Nucleus accumbens (tissue), 56 donors: Measurements from ENCODE around the gene CCR9.
A peak's percentile ranks its signal among the peaks of the same experiment; 100 is the strongest.

Source experiments
- DNase-seq, 56 donors: peaks; one replicate each; lab custom pipeline; 2025; lab: John Stamatoyannopoulos, UW

Gene CCR9

GRCh38 chr3:45871780-45872179 is 14.6 kb upstream of the CCR9 start:
- no peak for DNase-seq

GRCh38 chr3:45872569-45872968 is 13.8 kb upstream of the CCR9 start:
- no peak for DNase-seq

GRCh38 chr3:45873036-45873435 is 13.3 kb upstream of the CCR9 start:
- no peak for DNase-seq

- no peak for DNase-seq
These were observed 12.7 kb upstream of the CCR9 start for GRCh38 chr3:45873638-45874037.

GRCh38 chr3:45874677-45875346 is 11.5 kb upstream of the CCR9 start:
- no peak for DNase-seq

- DNase-seq: no peak
These were observed 8.2 kb upstream of the CCR9 start for GRCh38 chr3:45878124-45878523.

- DNase-seq: no peak
These were observed 5.6 kb upstream of the CCR9 start for GRCh38 chr3:45880725-45881077.

GRCh38 chr3:45881078-45882022 is 5.0 kb upstream of the CCR9 start:
- peak in 5 of 56 donors; percentile 3 to 31 (median 6) for DNase-seq

- no peak for DNase-seq
These were observed 1.8 kb upstream of the CCR9 start for GRCh38 chr3:45884368-45885201.

- no peak for DNase-seq
These were observed 942 bp downstream of the CCR9 start for GRCh38 chr3:45887285-45887684.

GRCh38 chr3:45887759-45888511 is 1.6 kb downstream of the CCR9 start:
- DNase-seq: no peak

GRCh38 chr3:45889337-45889736 is 3.0 kb downstream of the CCR9 start:
- DNase-seq: no peak

- no peak for DNase-seq
These were observed 4.1 kb downstream of the CCR9 start for GRCh38 chr3:45890405-45890804.

GRCh38 chr3:45892161-45892560 is 5.8 kb downstream of the CCR9 start:
- no peak for DNase-seq

- DNase-seq: no peak
These were observed 7.7 kb downstream of the CCR9 start for GRCh38 chr3:45894015-45894414.

GRCh38 chr3:45895686-45896468 is 9.5 kb downstream of the CCR9 start:
- DNase-seq: no peak

GRCh38 chr3:45896956-45897355 is 10.6 kb downstream of the CCR9 start:
- DNase-seq: no peak

- DNase-seq: no peak
These were observed 18.6 kb downstream of the CCR9 start for GRCh38 chr3:45904931-45905330.

- no peak for DNase-seq
These were observed 19.4 kb downstream of the CCR9 start for GRCh38 chr3:45905755-45906154.
